HG03457 (cell line): Measurements from ENCODE around the gene TRPC4AP.
"Not testable (repeated sequence)": the region's sequence is repeated elsewhere in the genome, so short reads cannot be mapped to it uniquely, and the experiment has no call there.

Source experiments
- ATAC-seq: cut with Tn5 transposase; IDR thresholded peaks from one replicate; pipeline ENCODE4 v1.9.1; 2021; ENCODE audit warnings: moderate number of reproducible peaks; ENCODE audit not compliant: unreplicated experiment

TRPC4AP gene

DNA sequence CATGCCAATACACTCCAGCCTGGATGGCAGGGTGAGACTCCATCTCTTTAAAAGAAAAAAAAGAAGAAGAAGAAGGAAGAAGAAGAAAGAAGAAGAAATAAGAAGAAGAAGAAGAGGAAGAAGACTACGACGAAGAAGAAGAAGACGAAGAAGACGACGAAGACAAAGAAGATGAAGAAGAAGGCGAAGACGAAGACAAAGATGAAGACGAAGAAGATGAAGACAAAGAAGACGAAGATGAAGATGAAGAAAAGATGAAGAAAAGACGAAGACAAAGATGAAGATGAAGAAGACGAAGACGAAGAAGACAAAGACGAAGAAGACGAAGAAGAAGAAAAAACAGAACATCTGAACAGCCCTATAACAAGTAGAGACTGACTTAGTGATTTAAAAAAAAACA, 33.0 kb downstream of the TRPC4AP start:
- no peak for ATAC-seq

DNA sequence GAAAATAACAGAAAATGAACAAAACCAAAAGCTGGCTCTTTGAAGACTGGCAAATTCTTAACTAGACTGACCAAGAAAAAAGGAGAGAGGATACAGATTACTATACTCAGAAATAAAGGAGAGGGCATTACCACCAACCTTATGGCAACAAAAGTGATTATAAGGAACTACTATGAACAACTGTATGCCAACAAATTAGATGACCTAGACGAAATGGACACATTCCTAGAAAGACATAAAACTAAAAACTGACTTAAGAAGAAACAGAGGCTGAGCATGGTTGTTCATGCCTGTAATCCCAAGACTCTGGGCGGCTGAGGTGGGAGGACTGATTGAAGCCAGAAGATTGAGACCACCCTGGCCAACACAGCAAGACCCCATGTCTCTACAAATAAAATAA, 33.5 kb downstream of the TRPC4AP start:
- no peak for ATAC-seq

DNA sequence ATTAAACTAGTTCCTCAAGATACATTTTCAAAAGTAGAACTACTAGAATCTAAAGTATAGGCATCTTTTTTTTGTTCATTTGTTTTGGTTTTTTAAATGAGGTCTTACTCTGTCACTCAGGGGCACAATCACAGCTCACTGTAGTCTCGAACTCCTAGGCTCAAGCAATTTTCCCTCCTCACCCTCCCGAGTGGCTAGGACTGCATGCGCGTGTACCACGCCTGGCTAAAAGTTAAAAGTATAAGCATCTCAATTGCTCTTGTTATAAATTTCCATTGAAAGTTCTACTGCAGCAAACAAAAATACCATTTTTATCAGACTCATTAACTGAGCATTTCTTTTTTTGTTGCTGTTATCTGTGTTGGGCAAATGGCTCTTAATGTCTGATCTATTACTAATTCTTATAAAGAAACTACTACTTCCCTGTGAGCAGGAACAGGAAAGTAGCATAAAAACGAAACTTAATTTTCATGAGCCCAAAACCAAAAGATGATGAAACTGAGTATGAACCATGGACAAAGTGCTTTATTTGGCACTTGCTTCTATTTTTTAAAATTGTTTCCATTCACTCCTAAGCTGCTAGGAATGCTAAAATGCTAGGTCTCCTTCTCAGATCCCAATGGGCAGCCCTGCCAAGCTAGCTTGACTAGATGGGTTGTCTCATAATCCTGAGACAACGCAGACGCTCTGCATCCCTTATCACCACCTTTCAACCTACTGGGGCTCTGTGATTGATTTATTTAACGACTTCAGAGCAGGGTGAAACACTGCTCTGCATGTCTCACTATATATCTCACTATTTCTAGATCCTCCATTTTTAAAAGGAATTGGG, 36.9 kb downstream of the TRPC4AP start:
- no peak for ATAC-seq

DNA sequence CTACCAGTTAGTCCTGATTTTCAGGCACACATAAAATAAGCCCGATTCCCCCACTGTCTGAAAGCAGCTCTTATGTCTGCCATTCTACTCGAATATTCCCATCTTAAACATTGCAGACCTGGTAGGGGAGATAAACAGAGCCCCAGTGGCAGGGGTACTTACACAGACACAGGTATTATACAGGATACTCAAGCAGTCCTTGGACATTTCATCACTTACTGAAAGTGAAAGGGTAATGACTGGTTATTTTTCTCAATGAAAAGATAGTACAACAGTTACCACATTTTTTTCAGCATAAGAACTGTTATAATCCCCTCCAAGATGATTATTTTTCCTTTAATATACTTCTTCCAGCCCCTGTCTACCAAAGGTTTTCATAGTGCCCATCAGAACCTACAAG, 37.8 kb downstream of the TRPC4AP start:
- ATAC-seq = no peak

DNA sequence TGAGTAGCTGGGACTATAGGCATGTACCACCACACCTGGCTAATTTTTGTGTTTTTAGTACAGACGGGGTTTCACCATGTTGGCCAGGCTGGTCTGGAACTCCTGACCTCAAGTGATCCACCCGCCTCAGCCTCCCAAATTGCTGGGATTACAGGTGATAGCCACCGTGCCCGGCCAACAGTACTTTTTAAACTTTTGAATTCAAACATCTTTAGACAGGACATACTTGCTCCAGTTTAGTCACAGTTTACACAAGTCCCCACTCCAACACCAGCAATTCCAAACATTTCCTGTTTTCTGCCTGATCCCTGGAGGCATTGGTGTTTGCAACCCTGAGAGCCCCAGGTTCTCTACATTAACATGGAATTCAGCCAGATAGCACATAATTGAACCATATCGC, 40.0 kb downstream of the TRPC4AP start:
- ATAC-seq = not testable (repeated sequence)

DNA sequence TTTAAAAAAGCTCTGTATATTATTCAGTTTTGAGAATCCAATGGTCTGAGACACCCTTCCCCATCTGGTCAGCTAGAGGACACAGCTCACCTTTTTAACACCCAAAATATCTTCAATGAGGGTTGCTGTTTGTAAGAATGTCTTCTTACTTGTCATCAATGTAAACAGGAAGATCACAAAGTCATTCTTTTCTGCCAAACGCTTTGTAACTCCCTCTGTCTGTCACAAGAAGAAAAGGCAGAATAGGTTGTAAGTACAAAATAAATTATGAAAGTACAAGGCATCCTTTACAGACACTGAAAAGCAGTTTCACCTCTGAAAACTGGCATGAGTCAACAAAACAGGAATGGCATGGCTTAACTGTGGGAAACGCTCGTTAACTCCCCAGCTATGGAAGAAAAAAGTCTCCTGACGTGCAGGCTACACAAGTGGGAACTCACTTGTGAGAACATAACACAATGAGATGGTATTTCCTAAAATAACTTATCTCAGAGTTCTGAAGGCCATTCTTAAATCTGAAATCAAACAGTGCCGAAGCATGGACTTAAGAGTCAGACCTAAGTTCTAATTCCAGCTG, 42.7 kb downstream of the TRPC4AP start:
- no peak for ATAC-seq

DNA sequence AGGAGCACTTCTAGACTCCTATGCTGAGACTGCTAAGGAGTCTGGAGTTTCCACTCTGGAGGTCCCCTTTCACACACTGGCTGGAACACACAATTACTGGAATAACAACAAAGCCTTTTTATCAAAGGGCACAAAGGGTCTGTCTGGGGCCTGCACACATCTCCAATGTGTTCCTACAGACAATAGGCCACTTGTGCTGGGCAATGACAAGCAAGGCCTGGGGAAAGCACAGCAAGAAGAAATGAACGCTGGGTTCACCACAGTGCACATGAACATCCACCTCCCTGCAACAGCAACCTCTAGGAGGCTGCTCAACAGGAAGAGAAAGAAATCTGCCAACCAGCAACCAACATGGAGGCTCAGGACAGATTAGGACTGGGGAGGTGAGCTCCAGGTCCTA, 43.9 kb downstream of the TRPC4AP start:
- no peak for ATAC-seq

DNA sequence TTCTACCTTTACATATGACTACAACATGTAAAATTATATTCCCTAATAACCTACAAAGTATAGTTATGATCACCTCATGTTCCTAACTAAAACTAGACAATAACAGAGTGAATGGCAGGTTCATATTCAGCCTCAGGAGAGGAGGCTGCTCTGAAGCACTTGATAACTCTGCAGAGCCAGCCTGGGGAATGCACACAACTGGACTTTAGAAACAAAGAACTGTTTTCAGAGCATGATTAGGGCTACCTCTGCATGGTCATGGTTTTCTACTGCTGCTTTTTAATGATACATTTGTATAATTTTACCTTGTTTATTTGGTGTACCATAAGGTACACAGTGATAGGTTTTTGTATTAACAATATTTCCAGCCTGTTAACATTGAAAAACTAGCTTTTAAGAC, 50.3 kb downstream of the TRPC4AP start:
- no peak for ATAC-seq

DNA sequence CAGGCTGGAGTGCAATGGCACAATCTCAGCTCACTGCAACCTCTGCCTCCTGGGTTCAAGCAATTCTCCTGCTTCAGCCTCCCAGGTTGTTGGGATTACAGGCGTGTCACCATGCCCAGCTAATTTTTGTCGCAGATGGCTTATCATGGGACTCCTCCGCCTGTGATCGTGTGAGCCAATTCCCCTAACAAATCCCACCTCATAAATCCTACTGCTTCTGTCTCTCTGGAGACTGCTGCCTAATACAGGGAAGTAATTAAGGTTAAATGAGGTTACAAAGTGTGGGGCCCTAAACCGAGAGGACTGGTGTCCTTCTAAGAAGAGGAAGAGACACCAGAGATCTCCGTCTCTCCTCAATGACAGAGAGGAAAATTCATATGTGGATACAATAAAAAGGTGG, 52.0 kb downstream of the TRPC4AP start:
- ATAC-seq = no peak

DNA sequence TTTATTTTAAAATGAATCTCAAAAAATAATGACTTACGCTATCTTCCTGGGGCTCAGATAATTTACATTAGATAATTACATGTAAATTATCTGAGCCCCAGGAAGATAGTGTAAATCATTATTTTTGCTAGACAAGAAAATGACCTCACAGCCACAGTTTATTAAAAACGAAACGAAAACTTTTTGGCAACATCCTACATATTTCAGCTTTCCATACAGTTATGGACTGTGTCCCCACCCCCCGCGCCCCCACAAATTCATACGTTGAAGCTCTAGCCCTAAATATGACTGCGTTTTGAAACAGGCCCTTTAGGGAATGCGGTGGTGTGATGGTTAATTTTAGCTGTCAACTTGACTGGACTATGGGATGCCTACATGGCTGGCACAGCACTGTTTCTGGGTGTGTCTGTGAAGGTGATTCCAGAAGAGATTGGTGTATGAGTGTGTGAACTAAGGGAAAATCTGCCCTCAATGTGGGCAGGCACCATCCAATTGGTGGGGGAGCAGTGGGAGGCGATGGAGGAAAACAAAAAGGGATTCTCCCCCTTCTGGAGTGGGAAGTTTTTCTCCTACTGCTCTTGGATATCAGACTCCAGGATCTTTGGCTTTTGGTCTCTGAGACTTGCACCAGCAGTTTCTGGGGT, 52.6 kb downstream of the TRPC4AP start:
- ATAC-seq = no peak

DNA sequence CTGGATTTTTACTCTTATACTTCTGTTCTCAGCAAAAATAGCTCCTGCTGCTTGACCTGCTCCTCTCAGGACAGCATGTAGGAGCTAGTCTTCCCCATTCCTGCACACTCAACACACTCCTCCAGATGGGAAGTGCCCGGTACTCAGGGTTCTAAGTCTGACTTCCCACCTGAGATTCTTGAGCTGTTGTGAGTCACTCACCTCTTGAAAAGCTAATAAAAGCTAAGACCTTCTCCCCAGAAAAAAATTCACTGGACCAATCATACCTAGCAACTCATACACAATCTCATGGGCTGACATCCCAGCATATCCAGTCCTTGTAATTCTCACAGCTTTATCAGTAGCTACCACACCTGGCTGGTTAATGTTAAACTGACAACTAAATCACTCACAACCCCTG, 53.5 kb downstream of the TRPC4AP start:
- no peak for ATAC-seq

DNA sequence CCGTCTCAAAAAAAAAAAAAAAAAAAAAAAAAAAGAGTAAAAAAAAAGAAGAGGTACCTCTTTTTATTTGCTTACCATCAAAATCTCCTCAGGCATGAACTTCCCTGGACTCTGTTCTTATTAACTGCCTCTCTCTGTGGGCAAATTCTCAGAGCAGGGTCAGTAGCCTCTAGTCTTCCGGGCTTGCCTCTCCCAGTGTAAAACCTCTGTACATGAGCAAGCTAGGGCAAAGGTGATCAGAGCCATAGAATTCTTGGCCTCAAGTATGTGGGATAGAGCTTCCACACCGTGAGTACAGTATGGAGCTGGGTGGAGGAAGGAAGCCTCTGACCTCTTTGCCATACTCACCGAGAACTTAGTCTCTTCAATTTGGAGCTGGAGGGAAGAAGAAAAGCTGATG, 58.5 kb downstream of the TRPC4AP start:
- no peak for ATAC-seq

DNA sequence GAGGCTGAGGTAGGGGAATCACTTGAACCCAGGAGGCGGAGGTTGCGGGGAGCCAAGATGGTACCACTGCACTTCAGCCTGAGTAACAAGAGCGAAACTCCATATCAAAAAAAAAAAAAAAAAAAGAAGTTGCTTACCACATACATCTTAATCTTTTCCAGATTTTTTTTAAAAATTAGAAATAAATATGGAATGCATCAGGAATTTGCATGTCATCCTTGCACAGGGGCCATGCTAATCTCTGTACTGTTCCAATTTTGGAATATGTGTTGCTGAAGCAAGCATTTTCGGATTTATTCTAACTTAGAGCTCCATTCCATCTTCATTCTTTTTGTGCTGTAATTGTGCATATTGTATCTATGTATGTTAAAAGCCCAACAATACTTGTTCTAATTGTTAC, 62.5 kb downstream of the TRPC4AP start:
- no peak for ATAC-seq

DNA sequence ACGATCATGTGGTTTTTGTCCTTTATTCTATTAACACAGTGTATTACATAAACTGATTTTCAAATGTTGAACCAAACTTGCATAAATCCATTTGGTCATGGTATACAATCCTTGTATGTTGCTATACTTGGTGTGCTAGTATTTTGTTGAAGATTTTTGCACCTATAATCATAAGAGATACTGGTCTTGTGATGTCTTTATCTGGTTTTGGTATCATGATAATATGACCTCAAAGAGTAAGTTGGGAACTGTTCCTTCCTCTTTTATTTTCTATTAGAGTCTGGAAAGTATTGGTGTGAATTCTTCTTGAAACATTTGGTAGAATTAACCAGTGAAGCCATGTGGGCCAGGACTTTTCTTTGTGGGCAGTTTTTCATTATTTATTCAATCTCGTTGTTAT, 65.3 kb downstream of the TRPC4AP start:
- ATAC-seq = no peak

DNA sequence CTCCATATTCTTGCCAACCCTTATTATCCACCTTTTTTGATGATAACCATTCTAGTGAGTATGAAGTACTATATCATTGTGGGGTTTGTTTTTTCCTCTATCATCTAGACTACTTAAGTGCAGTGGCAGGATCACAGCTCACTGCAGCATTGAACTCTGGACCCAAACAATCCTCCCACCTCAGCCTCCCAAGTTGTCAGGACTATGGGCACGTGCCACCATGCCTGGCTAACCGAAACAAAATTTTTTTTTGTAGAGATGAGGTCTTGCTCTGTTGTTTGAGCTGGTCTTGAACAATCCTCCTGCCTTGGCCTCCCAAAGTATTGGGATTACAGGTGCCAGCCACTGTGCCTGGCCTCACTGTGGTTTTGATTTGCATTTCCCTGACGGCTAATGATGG, 67.5 kb downstream of the TRPC4AP start:
- ATAC-seq = no peak

DNA sequence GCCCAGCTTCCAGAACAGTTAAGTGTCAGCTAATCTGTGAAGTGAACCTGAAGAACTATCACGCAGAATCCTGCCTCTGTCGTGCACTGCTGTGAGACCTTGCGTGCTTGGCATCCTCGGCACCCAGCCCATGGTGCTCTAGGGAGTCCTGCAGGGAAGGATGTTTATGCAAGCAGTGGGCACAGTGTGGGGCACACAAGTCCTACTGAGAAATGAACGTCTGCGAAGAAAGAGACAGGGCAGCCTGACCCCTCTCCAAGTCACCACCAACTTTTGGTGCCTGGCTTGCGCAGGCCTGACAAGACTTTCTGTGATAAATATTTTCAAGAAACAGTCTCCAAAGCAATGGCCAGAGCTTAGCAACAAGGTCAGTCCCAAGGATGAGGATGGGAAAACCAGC, 69.0 kb downstream of the TRPC4AP start:
- no peak for ATAC-seq

DNA sequence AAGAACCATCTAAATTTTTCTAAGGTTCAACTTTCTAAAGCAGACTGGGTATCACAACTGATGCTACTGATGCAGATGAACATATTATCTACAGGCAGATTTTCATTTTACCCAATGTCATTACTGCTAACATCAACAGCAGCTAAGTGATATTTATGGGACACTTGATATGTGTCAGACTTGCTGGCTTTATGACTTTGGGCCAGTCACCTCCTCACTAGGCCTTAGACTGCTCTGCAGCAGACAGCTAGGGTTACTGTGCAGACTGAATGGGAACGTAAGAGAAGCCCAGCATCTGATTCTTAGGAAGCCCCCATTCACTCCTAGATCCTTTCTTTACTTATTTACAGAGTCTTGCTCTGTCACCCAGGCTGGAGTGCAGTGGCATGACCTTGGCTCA, 70.8 kb downstream of the TRPC4AP start:
- ATAC-seq = no peak

DNA sequence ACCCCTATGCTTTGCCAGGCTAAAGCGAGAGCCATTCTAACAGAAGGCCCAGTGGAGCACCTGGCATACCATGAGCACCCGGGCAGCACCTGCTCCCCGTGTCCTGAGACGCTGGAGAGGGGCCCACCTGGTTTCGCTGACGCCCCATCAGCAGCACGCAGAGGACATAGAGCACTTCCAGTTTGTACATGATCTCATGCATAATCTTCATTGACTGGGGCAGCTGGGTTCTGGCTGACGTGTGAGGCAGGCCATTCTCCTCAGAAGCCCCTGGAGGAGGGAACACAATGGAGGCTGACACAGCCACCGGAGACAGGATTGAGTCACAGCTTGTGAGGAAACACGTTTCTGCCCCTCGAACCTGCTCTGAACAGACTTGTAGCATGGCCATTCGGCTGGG, 71.5 kb downstream of the TRPC4AP start:
- ATAC-seq = no peak

DNA sequence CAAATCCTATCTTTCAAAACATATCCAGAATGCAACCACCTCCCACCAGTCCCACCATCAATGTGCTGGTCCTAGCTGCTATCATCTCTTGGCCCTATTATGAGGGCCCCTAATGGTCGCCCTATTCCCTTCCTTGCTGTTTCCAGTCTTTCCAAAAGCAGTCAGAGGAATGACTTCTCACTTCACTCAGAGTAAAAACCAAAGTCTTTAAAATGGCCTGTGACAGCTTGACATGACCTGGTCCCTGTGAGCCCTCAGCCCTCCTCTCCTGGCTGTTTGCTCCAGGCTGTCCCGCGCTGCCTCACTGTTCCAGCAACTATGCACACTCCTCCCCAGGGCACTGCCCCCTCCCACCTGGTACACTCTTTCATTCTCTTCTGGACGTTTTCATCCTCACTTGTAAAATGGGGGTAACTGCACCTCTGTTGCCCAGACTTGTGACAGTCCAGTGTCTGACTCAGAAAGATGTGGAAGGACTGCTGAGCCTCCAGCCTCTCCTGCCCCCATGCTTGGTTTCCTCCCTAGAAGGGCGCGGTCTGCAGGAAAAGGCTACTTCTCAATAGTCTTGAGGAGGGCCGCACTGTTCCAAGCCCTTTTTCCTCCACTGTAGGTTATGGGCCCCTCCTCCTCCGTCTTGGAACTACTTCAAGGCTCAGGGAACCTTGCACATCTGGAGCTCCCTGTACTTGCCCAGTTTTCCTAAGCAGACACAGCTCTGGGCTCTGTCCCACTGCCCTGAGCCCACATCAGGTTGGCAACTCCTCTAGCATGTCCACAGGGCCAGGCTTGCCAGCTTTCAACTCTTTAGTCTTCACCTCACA, 72.3 kb downstream of the TRPC4AP start:
- ATAC-seq = no peak

DNA sequence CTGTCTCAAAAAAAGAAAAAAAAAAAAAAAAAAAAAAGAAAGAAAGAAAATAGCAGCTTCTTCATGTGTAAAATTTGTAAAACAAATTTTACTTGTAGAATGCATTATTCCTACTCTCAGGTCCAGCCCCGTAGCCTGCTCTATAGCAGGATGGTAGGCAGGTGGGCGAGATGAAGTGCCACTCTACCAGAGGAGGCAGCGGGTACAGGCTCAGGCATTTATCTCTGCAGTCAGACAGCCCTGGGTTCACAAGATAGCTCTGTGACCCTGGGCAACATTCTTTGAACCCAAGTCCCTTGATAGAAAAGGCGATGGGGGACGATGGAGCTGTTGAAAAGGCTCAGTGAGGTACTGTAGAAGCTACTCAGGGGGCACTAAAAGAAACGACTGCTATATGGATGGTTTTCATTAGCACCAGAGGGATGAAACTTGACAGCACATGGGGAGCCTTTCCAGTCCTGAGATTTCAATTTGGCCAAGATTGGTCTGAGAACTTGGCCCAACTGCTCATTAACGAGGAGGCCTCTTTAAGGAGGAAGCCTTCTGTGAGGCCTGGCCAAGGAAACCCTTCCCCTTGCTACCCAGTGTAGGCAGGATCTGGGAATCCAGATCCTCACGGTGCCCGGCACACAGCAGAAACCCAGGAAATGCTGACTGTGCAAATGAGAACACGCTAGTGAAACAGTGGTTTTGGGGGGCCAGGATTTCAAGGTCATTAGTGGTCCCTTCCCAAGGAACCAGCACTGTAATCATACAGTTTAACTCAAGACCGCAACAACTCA, 73.8 kb downstream of the TRPC4AP start:
- no peak for ATAC-seq
